NCI-H748 treated with DMSO at 0.1 percent for 48 hours (cell line): ENCODE data around the gene BTG2.

ENCODE experiments used
- DNase-seq: peaks from one replicate; lab custom pipeline; 2025; lab: John Stamatoyannopoulos, UW

Gene BTG2

GRCh38 chr1:203342192-203342940 is 37.0 kb downstream of the BTG2 start:
- peak; percentile 30 for DNase-seq

GRCh38 chr1:203343956-203344754 is 38.8 kb downstream of the BTG2 start:
- no peak for DNase-seq

GRCh38 chr1:203346060-203346768 is 40.9 kb downstream of the BTG2 start:
- no peak for DNase-seq

GRCh38 chr1:203346769-203347102 is 41.4 kb downstream of the BTG2 start:
- no peak for DNase-seq

GRCh38 chr1:203349166-203349565 is 43.8 kb downstream of the BTG2 start:
- DNase-seq: no peak

GRCh38 chr1:203349773-203350524 is 44.6 kb downstream of the BTG2 start:
- DNase-seq: no peak

GRCh38 chr1:203351037-203351625 is 45.8 kb downstream of the BTG2 start, which contains the start of gene FMOD:
Gene FMOD, minus strand, starts transcription at chr1:203351122. Its CDS starts 2,852 bp downstream, at chr1:203348270.
- no peak for DNase-seq

- DNase-seq: no peak
These were observed 48.2 kb downstream of the BTG2 start for GRCh38 chr1:203353486-203353885.

- DNase-seq: no peak
These were observed 48.9 kb downstream of the BTG2 start for GRCh38 chr1:203354246-203354645.

- DNase-seq: no peak
These were observed 53.8 kb downstream of the BTG2 start for GRCh38 chr1:203359010-203359571.
